Peyer's patch (tissue), 4 donors: ENCODE measurements around the gene FNDC3B. TPM values are rescaled to one million over a fixed set of nuclear protein-coding genes. Genes with fewer than 3 reads are reported as not detected.

Experiments used
- DNase-seq, 3 donors: peaks; one replicate each; pipeline ENCODE4 v3.0.0-alpha.2; 2017 to 2019
- H3K27ac ChIP-seq, 4 donors: fragments of 200-600 bp; sonication (generic); one replicate each; pipeline ENCODE4 v1.5.1; 2016 to 2019
- H3K27me3 ChIP-seq, 2 donors: fragments of 200-600 bp; sonication (generic); one replicate each; pipeline ENCODE4 v1.5.1; 2019
- H3K36me3 ChIP-seq, 3 donors: fragments of 200-600 bp; sonication (generic); one replicate each; pipeline ENCODE4 v1.5.1; 2016 to 2019
- H3K4me1 ChIP-seq, 4 donors: fragments of 200-600 bp; sonication (generic); one replicate each; pipeline ENCODE4 v1.5.1; 2016 to 2019
- H3K4me3 ChIP-seq, 4 donors: fragments of 200-600 bp; sonication (generic); 1 replicate in 3 of 4; 2 replicates in 1 of 4; pipeline ENCODE4 v1.5.1; 2016 to 2019; ENCODE audit warnings: mild to moderate bottlenecking in 1 of 4
- H3K9me3 ChIP-seq, 4 donors: fragments of 200-600 bp; sonication (generic); one replicate each; pipeline ENCODE4 v1.5.1; 2016 to 2019; ENCODE audit warnings: mild to moderate bottlenecking in 1 of 4
- POLR2A ChIP-seq, 2 donors: fragments of 450-650 bp; IDR thresholded peaks; one replicate each; pipeline ENCODE4 v1.5.1; 2017; ENCODE audit warnings: antibody characterized with exemption in 2 of 2, mild to moderate bottlenecking in 2 of 2, moderate library complexity in 2 of 2
- total RNA-seq, 4 donors: library from RNA; depleted of rRNA; stranded (reverse); fragments of >200 nt; gene quantifications; one replicate each; pipeline ENCODE4 v1.1.0, GENCODE V29; 2016
- TF ChIP-seq, protein P1 (sequence below), 6 experiments: fragments of 450-650 bp in 4 of 6; fragments of 200-600 bp in 2 of 6; sonication (generic) in 1 of 6; IDR thresholded peaks; one replicate each; pipeline ENCODE4 v1.5.1; 2017 to 2019; ENCODE audit warnings: antibody characterized with exemption in 6 of 6, mild to moderate bottlenecking in 3 of 6, moderate library complexity in 1 of 6

The FNDC3B gene
- total RNA-seq, 4 donors from 2014 or later: 28.7 to 74.3 (median 54.6) TPM

DNA sequence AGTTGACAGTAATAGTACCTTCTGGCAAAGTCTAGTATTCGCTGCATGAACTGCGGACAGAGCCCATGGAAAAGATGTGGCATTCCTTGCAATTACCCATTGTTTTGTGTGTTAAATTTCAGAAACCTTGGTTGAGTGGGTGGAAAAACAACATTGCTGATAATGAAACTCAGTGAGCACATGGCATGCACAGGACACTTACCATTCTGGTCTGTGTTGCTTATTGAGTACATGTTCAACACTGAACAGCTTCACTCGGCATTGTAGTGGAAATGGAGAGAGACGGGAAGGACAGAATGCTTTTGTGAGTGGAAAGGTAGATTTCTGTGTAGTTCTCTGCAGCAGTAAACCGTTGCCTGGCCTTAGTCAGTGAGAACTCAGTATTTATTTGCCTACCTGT lies 165.3 kb downstream of the FNDC3B start:
- Histone ChIP-seq H3K36me3 (no peaks in the 10 kb centered on the region), H3K4me3 (no peak overlapping the region), H3K27me3 (no peaks in the 10 kb centered on the region), H3K9me3 (no peaks in the 10 kb centered on the region), H3K27ac (peak overlapping the region in 1 of 4 donors; percentile 74), H3K4me1 (peaks cover 0 to 8% (median 0%) of the 10 kb centered on the region in 4 donors)
- TF ChIP-seq POLR2A (IDR thresholded peaks at IDR 0.05): no peak
- TF ChIP-seq, protein P1, sequence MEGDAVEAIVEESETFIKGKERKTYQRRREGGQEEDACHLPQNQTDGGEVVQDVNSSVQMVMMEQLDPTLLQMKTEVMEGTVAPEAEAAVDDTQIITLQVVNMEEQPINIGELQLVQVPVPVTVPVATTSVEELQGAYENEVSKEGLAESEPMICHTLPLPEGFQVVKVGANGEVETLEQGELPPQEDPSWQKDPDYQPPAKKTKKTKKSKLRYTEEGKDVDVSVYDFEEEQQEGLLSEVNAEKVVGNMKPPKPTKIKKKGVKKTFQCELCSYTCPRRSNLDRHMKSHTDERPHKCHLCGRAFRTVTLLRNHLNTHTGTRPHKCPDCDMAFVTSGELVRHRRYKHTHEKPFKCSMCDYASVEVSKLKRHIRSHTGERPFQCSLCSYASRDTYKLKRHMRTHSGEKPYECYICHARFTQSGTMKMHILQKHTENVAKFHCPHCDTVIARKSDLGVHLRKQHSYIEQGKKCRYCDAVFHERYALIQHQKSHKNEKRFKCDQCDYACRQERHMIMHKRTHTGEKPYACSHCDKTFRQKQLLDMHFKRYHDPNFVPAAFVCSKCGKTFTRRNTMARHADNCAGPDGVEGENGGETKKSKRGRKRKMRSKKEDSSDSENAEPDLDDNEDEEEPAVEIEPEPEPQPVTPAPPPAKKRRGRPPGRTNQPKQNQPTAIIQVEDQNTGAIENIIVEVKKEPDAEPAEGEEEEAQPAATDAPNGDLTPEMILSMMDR (IDR thresholded peaks at IDR 0.05): no peak
- DNase-seq: no peak

DNA sequence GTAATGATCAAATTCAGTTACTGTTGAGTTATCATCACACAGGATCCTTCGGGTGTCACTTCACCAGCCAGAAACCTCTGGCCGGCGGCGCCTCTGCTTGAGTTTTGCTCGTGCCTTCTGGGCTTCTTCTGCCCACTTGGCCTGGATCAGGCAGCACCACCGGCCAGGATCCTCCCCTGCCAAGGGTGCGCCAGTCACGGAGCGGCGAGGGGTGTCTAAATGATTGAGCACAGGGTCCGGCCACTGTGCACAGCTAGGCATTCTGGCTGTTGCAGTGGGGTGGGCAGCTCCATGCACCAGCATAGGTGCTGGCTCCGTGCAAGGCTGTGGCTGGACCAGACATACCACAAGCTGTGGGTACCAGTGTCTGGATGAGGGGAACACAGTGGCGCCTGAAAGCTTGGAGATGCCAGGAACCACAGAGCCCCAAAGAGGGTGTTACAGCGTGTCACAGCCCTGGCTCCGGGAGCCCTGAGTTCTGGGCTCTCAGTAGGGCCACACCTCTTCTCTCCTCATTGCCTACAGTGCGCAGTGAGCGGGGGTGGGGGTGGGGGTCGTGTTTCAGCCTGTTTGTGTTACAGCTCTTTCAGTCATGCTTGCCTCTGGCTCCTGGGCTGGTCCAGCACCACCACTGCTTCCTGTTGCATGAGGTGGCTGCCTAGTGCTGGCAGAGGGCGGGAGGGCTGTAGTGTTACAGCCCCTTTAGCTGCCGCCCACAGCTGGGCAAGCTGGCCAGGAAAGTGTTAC lies 169.4 kb downstream of the FNDC3B start:
- Histone ChIP-seq H3K9me3 (no peaks in the 10 kb centered on the region), H3K27ac (no peak overlapping the region), H3K36me3 (no peaks in the 10 kb centered on the region), H3K4me1 (peaks cover 0 to 13% (median 0%) of the 10 kb centered on the region in 4 donors), H3K27me3 (no peaks in the 10 kb centered on the region), H3K4me3 (no peak overlapping the region)
- DNase-seq: no peak
- no peak for TF ChIP-seq POLR2A (IDR thresholded peaks at IDR 0.05)
- TF ChIP-seq, protein P1 (IDR thresholded peaks at IDR 0.05): no peak

DNA sequence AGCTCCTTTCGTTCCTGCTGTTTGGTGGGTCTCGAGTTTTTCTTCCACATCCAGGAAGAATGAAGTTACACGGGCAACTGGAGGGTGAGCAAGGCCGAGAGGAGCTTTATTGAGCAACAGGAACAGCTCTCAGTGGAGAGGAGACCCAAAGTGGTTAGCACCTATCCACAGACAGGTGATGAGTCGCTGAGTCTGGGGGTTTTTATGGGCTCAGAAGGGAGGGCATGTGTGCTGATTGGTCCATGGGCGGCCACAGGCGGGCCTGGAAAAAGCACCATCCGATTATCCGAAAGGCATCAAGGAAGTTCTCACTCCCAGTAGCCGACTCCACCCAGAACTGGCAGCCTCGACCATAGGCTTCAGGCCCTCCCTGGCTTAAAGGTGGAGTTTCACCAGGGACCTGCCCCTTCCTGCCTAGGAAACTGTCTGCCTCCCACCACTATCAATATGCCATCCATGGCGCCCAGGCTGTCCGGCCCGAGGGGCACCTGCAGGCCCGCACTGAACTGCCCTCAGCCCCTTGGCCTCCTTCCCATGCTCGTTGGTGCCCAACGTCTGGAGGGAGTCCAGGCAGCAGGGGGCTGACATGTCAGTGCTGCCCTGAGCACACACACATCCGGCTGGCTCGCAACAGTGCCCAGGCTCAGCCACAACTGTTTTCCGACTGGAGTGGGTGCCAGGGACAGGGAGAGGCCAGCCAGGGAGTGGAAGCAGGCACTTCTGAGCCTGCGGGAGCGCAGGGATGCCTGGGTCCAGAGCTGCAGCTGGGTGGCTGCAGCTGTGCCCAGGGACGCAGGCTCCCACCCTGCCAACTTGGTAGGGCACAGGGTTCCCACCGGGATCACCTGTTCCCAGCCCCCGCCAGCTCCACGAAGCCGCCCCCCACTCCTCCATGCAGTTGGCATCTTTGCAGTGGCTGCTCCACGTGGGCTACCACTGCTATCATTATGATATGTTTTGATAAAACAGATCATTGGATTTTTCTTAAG lies 170.2 kb downstream of the FNDC3B start:
- H3K36me3 ChIP-seq: no peaks in the 10 kb centered on the region
- no peak overlapping the region for H3K27ac ChIP-seq
- no peaks in the 10 kb centered on the region for H3K27me3 ChIP-seq
- peaks cover 0 to 12% (median 0%) of the 10 kb centered on the region in 4 donors for H3K4me1 ChIP-seq
- no peak overlapping the region for H3K4me3 ChIP-seq
- no peaks in the 10 kb centered on the region for H3K9me3 ChIP-seq
- TF ChIP-seq, protein P1 (IDR thresholded peaks at IDR 0.05): no peak
- no peak for TF ChIP-seq POLR2A (IDR thresholded peaks at IDR 0.05)
- DNase-seq: no peak

DNA sequence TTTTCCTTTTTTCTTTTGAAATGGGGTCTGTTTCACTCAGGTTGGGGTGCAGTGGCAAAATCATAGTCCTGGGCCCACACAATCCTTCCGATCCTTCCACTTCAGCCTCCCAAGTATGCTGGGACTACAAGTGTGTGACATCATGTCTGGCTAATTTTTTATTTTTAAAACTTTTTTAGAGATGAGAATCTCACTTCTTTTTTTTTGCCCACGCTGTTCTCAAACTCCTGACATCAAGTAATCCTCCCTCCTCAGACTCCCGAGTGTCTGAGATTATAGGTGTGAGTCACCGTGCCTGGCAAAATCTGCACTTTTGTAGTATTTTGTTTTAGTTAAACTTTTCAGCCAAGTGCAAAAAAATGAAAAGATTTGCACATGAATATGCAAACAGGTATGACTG lies 171.0 kb downstream of the FNDC3B start:
- Histone ChIP-seq H3K4me3 (no peak overlapping the region), H3K4me1 (peaks cover 0 to 11% (median 0%) of the 10 kb centered on the region in 4 donors), H3K9me3 (no peaks in the 10 kb centered on the region), H3K27ac (no peak overlapping the region), H3K27me3 (no peaks in the 10 kb centered on the region), H3K36me3 (no peaks in the 10 kb centered on the region)
- TF ChIP-seq, protein P1 (IDR thresholded peaks at IDR 0.05): no peak
- TF ChIP-seq POLR2A (IDR thresholded peaks at IDR 0.05): no peak
- no peak for DNase-seq

DNA sequence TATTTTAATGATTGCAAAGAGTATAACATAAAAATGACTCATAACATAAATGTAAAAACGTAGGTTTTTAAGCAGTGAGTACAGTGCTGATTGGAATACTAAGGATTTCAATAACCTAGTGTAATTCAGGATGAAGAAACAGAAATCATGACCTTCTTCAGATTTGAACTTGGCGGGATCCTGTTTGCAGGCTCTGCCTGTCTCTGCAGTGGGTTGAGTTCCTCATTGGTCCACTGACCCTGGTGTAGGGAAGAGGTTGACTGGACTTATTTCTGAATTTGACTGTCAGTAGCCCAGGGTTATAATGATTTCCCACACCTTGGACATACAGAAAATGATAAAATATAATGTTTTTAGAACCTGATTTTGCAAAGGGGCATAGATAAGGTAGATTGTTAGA lies 171.7 kb downstream of the FNDC3B start:
- H3K4me1 ChIP-seq: peaks cover 0 to 11% (median 0%) of the 10 kb centered on the region in 4 donors
- no peaks in the 10 kb centered on the region for H3K9me3 ChIP-seq
- DNase-seq: no peak
- H3K27me3 ChIP-seq: no peaks in the 10 kb centered on the region
- no peak overlapping the region for H3K4me3 ChIP-seq
- TF ChIP-seq POLR2A (IDR thresholded peaks at IDR 0.05): no peak
- TF ChIP-seq, protein P1 (IDR thresholded peaks at IDR 0.05): no peak
- H3K36me3 ChIP-seq: no peaks in the 10 kb centered on the region
- H3K27ac ChIP-seq: no peak overlapping the region
